Nephron progenitor cell (in vitro differentiated cells): ENCODE results near the gene HES5.

Source experiments
- DNase-seq: peaks from one replicate; pipeline ENCODE4 v3.0.0; 2021
- H3K27ac Mint-ChIP-seq: 2 replicates; pipeline ENCODE4 v1.8.0; 2021; ENCODE audit warnings: mild to moderate bottlenecking, moderate library complexity, mixed read lengths
- H3K27me3 Mint-ChIP-seq: 2 replicates; pipeline ENCODE4 v1.8.0; 2021; ENCODE audit warnings: mild to moderate bottlenecking, low read depth, mixed read lengths; ENCODE audit not compliant: poor library complexity
- H3K36me3 Mint-ChIP-seq: 2 replicates; pipeline ENCODE4 v1.8.0; 2021; ENCODE audit warnings: low read depth, mixed read lengths
- H3K4me1 Mint-ChIP-seq: 2 replicates; pipeline ENCODE4 v1.8.0; 2021; ENCODE audit warnings: mixed read lengths
- H3K4me3 Mint-ChIP-seq: 2 replicates; pipeline ENCODE4 v1.8.0; 2021; ENCODE audit warnings: mild to moderate bottlenecking, moderate library complexity, mixed read lengths
- H3K9me3 Mint-ChIP-seq: 2 replicates; pipeline ENCODE4 v1.8.0; 2021; ENCODE audit warnings: mild to moderate bottlenecking, moderate library complexity, mixed read lengths
- CTCF ChIP-seq: fragments of 200-600 bp; sonication (generic); IDR thresholded peaks from 2 replicates; pipeline ENCODE4 v1.5.0; 2021; ENCODE audit warnings: antibody characterized with exemption

The HES5 gene

GRCh38 chr1:2538872-2539271, 8.8 kb upstream of the HES5 start:
- Mint-ChIP-seq H3K4me1 (peaks cover 26% of the 10 kb centered on the region), H3K27ac (no peak overlapping the region), H3K4me3 (no peak overlapping the region), H3K9me3 (peaks cover 4% of the 10 kb centered on the region), H3K27me3 (peaks cover 41% of the 10 kb centered on the region), H3K36me3 (no peaks in the 10 kb centered on the region)
- DNase-seq, result no peak
- TF ChIP-seq CTCF, result no peak

GRCh38 chr1:2538376-2538775, 8.3 kb upstream of the HES5 start:
- no peak overlapping the region for H3K27ac Mint-ChIP-seq
- peaks cover 46% of the 10 kb centered on the region for H3K27me3 Mint-ChIP-seq
- H3K36me3 Mint-ChIP-seq, result no peaks in the 10 kb centered on the region
- peaks cover 4% of the 10 kb centered on the region for H3K9me3 Mint-ChIP-seq
- H3K4me3 Mint-ChIP-seq, result no peak overlapping the region
- no peak for DNase-seq
- TF ChIP-seq CTCF, result no peak
- H3K4me1 Mint-ChIP-seq, result peaks cover 28% of the 10 kb centered on the region

GRCh38 chr1:2537784-2538115, 7.7 kb upstream of the HES5 start:
- H3K4me1 Mint-ChIP-seq, result peaks cover 31% of the 10 kb centered on the region
- peaks cover 4% of the 10 kb centered on the region for H3K9me3 Mint-ChIP-seq
- H3K27me3 Mint-ChIP-seq, result peaks cover 52% of the 10 kb centered on the region

GRCh38 chr1:2535981-2536380, 5.9 kb upstream of the HES5 start:
- Mint-ChIP-seq H3K4me3 (no peak overlapping the region), H3K27me3 (peaks cover 67% of the 10 kb centered on the region), H3K4me1 (peaks cover 31% of the 10 kb centered on the region), H3K9me3 (peaks cover 4% of the 10 kb centered on the region), H3K27ac (no peak overlapping the region), H3K36me3 (no peaks in the 10 kb centered on the region)
- no peak for TF ChIP-seq CTCF
- no peak for DNase-seq

More at GRCh38 chr1:2537784-2538115, 7.7 kb upstream of the HES5 start:
- no peaks in the 10 kb centered on the region for H3K36me3 Mint-ChIP-seq
- no peak overlapping the region for H3K27ac Mint-ChIP-seq
- TF ChIP-seq CTCF, result no peak
- H3K4me3 Mint-ChIP-seq, result no peak overlapping the region
- DNase-seq, result no peak

GRCh38 chr1:2535455-2535854, 5.4 kb upstream of the HES5 start:
- no peak overlapping the region for H3K4me3 Mint-ChIP-seq
- TF ChIP-seq CTCF, result no peak
- H3K27ac Mint-ChIP-seq, result no peak overlapping the region
- H3K4me1 Mint-ChIP-seq, result peaks cover 31% of the 10 kb centered on the region
- H3K36me3 Mint-ChIP-seq, result no peaks in the 10 kb centered on the region
- peaks cover 4% of the 10 kb centered on the region for H3K9me3 Mint-ChIP-seq
- peaks cover 72% of the 10 kb centered on the region for H3K27me3 Mint-ChIP-seq
- DNase-seq, result no peak

GRCh38 chr1:2534687-2535441, 4.8 kb upstream of the HES5 start:
- TF ChIP-seq CTCF, result no peak
- peak overlapping the region; percentile 44 for H3K4me3 Mint-ChIP-seq
- peaks cover 31% of the 10 kb centered on the region for H3K4me1 Mint-ChIP-seq
- no peaks in the 10 kb centered on the region for H3K36me3 Mint-ChIP-seq
- H3K9me3 Mint-ChIP-seq, result peaks cover 4% of the 10 kb centered on the region
- H3K27ac Mint-ChIP-seq, result no peak overlapping the region
- peaks cover 78% of the 10 kb centered on the region for H3K27me3 Mint-ChIP-seq
- DNase-seq, result peak; percentile 23
